GM13977 (cell line): ENCODE results near the gene SRSF6.

Source experiments
- DNase-seq: peaks from one replicate; pipeline ENCODE4 v3.0.0; 2012; ENCODE audit warnings: low spot score
- CTCF ChIP-seq: IDR thresholded peaks from 2 replicates; pipeline ENCODE4 v1.5.1; 2012; ENCODE audit warnings: mild to moderate bottlenecking, control low read depth; ENCODE audit not compliant: insufficient read depth; ENCODE audit errors: extremely low read depth, missing control alignments
- in situ Hi-C: fragments of 300-500 bp; cut with MboI; formaldehyde crosslinking; loops from one replicate; pipeline ENCODE4 v1.12.0; 2022; ENCODE audit warnings: low sequenced_read_pairs, low pct_unique_long_range_greater_than_20kb, mixed read lengths, inconsistent platforms; ENCODE audit not compliant: unreplicated experiment

The SRSF6 gene

GRCh38 chr20:43426172-43426571 lies 31.5 kb upstream of the SRSF6 start:
- in situ Hi-C loops = no loop called here
- no peak for DNase-seq
- TF ChIP-seq CTCF = no peak

GRCh38 chr20:43430265-43431133 lies 27.2 kb upstream of the SRSF6 start:
- TF ChIP-seq CTCF = no peak
- DNase-seq = no peak
- in situ Hi-C loops = no loop called here

GRCh38 chr20:43431134-43431519 lies 26.6 kb upstream of the SRSF6 start:
- TF ChIP-seq CTCF = no peak
- in situ Hi-C loops = no loop called here
- DNase-seq = no peak

- TF ChIP-seq CTCF = peak; percentile 3
- in situ Hi-C loops = no loop called here
- DNase-seq = no peak
These were observed 25.2 kb upstream of the SRSF6 start for GRCh38 chr20:43432498-43432897.

GRCh38 chr20:43433250-43433854 lies 24.3 kb upstream of the SRSF6 start:
- in situ Hi-C loops = no loop called here
- no peak for TF ChIP-seq CTCF
- DNase-seq = no peak

- DNase-seq = no peak
- in situ Hi-C loops = no loop called here
- TF ChIP-seq CTCF = no peak
These were observed 23.1 kb upstream of the SRSF6 start for GRCh38 chr20:43434565-43434964.
